ENCODE measurements around the gene AGBL1. TPM values are rescaled to one million over a fixed set of nuclear protein-coding genes. Genes with fewer than 3 reads are reported as not detected.

AGBL1 gene
- polyA plus RNA-seq, 1 donor (not counting 4 experiments of a cell fraction or from before 2014, with no cell fraction given) = not detected

DNA sequence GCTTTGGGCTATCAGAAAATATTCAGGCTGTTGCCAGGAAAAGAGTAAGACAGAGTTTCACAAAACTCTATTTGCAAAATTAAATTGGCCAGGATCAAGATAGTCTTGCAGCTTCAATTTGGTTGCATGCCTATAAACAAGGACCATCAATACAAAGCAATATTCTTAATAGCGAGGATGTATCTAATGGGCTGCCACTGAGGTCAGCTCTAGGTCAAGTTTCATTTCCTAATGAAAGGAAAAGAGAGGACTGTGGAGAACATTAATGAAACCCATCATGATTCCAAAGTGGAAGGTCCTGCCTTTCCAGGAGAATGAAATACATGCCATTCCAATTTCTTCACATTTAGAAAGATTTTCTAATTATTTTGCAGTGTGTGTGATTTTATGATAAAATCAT lies 273.5 kb downstream of the AGBL1 start:
- no peaks in the 10 kb centered on the region for H4K20me1 ChIP-seq (ENCODE audit: control insufficient read depth, extremely low read depth, insufficient read depth, low read length)
- dilution Hi-C loops (cut with MboI; ENCODE audit: extremely low pct_ligation_motif_present, low sequenced_read_pairs) = no loop called here
- no peaks in the 10 kb centered on the region for H3K9me3 ChIP-seq (ENCODE audit: control insufficient read depth, low read depth, low read length)
- TF ChIP-seq, protein P1, sequence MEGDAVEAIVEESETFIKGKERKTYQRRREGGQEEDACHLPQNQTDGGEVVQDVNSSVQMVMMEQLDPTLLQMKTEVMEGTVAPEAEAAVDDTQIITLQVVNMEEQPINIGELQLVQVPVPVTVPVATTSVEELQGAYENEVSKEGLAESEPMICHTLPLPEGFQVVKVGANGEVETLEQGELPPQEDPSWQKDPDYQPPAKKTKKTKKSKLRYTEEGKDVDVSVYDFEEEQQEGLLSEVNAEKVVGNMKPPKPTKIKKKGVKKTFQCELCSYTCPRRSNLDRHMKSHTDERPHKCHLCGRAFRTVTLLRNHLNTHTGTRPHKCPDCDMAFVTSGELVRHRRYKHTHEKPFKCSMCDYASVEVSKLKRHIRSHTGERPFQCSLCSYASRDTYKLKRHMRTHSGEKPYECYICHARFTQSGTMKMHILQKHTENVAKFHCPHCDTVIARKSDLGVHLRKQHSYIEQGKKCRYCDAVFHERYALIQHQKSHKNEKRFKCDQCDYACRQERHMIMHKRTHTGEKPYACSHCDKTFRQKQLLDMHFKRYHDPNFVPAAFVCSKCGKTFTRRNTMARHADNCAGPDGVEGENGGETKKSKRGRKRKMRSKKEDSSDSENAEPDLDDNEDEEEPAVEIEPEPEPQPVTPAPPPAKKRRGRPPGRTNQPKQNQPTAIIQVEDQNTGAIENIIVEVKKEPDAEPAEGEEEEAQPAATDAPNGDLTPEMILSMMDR (optimal IDR thresholded peaks at IDR 0.05 in 1 of 3, IDR thresholded peaks at IDR 0.05 in 1 of 3, conservative IDR thresholded peaks at IDR 0.05 in 1 of 3; ENCODE audit: extremely low read depth in 1 of 3, insufficient read depth in 2 of 3, low read length in 3 of 3) = no peak
- TF ChIP-seq EZH2 (IDR thresholded peaks at IDR 0.05; ENCODE audit: low read length) = no peak
- H3K9me1 ChIP-seq (ENCODE audit: control insufficient read depth, extremely low read depth, insufficient read depth, low read length) = no peaks in the 10 kb centered on the region
- H3K27ac ChIP-seq (ENCODE audit: control insufficient read depth, insufficient read depth, low read length) = no peak overlapping the region
- DNase-seq (ENCODE audit: low read depth, low spot score) (no peak), FAIRE-seq (no peak)
- H3K4me2 ChIP-seq (ENCODE audit: control insufficient read depth, extremely low read depth, insufficient read depth, low read depth, low read length) = no peak overlapping the region
- H3K9ac ChIP-seq (ENCODE audit: control insufficient read depth, extremely low read depth, insufficient read depth, low read length) = no peak overlapping the region
- H3K4me3 ChIP-seq (ENCODE audit: control insufficient read depth in 2 of 3, extremely low read depth in 1 of 3, insufficient read depth in 2 of 3, low read depth in 1 of 3, low read length in 3 of 3) = no peak overlapping the region
- H2AFZ ChIP-seq (ENCODE audit: control insufficient read depth, low read length) = no peak overlapping the region
- no peaks in the 10 kb centered on the region for H3K36me3 ChIP-seq (ENCODE audit: control insufficient read depth in 2 of 2, extremely low read depth in 1 of 2, insufficient read depth in 2 of 2, low read length in 2 of 2)
- H3K79me2 ChIP-seq (ENCODE audit: control insufficient read depth, insufficient read depth, low read length) = no peaks in the 10 kb centered on the region
- H3K4me1 ChIP-seq (ENCODE audit: control insufficient read depth, extremely low read depth, insufficient read depth, low read length) = no peaks in the 10 kb centered on the region
- H3K27me3 ChIP-seq (ENCODE audit: control insufficient read depth, extremely low read depth, insufficient read depth, low read length) = no peaks in the 10 kb centered on the region

DNA sequence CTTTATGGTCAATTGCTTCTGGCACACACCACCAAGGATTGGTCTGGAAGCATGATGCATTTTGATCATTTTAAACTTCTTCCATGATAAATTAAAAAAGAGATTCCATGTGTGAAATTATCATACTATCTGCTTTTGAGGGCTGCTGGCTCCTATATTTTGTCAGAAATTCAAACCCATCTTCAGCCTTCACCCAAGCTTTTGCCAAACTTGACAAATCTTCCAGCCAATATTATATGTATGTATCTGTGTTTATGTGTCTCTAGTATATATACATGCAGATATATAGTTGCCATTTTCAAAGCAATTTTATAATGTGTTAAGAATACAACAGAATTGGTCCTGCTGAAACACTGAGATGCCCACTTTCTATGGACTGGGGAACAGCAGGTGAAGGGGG lies 275.7 kb downstream of the AGBL1 start:
- Histone ChIP-seq H3K9me1 (ENCODE audit: control insufficient read depth, extremely low read depth, insufficient read depth, low read length) (no peaks in the 10 kb centered on the region), H4K20me1 (ENCODE audit: control insufficient read depth, extremely low read depth, insufficient read depth, low read length) (no peaks in the 10 kb centered on the region), H3K36me3 (ENCODE audit: control insufficient read depth in 2 of 2, extremely low read depth in 1 of 2, insufficient read depth in 2 of 2, low read length in 2 of 2) (no peaks in the 10 kb centered on the region), H3K79me2 (ENCODE audit: control insufficient read depth, insufficient read depth, low read length) (no peaks in the 10 kb centered on the region), H3K27ac (ENCODE audit: control insufficient read depth, insufficient read depth, low read length) (no peak overlapping the region), H3K4me2 (ENCODE audit: control insufficient read depth, extremely low read depth, insufficient read depth, low read depth, low read length) (no peak overlapping the region), H2AFZ (ENCODE audit: control insufficient read depth, low read length) (no peak overlapping the region), H3K9me3 (ENCODE audit: control insufficient read depth, low read depth, low read length) (no peaks in the 10 kb centered on the region), H3K4me3 (ENCODE audit: control insufficient read depth in 2 of 3, extremely low read depth in 1 of 3, insufficient read depth in 2 of 3, low read depth in 1 of 3, low read length in 3 of 3) (no peak overlapping the region), H3K9ac (ENCODE audit: control insufficient read depth, extremely low read depth, insufficient read depth, low read length) (no peak overlapping the region), H3K27me3 (ENCODE audit: control insufficient read depth, extremely low read depth, insufficient read depth, low read length) (no peaks in the 10 kb centered on the region), H3K4me1 (ENCODE audit: control insufficient read depth, extremely low read depth, insufficient read depth, low read length) (no peaks in the 10 kb centered on the region)
- no peak for DNase-seq (ENCODE audit: low read depth, low spot score)
- FAIRE-seq = no peak
- no peak for TF ChIP-seq EZH2 (IDR thresholded peaks at IDR 0.05; ENCODE audit: low read length)
- TF ChIP-seq, protein P1 (optimal IDR thresholded peaks at IDR 0.05 in 1 of 3, IDR thresholded peaks at IDR 0.05 in 1 of 3, conservative IDR thresholded peaks at IDR 0.05 in 1 of 3; ENCODE audit: extremely low read depth in 1 of 3, insufficient read depth in 2 of 3, low read length in 3 of 3) = no peak
- dilution Hi-C loops (cut with MboI; ENCODE audit: extremely low pct_ligation_motif_present, low sequenced_read_pairs) = no loop called here
